HL-60 (cell line): ENCODE measurements around the gene SLC2A9.

ENCODE experiments used
- DNase-seq, 2 experiments: peaks; one replicate each; pipeline ENCODE4 v3.0.0-alpha.2; 2010 to 2020; ENCODE audit warnings: low read depth in 1 of 2, low spot score in 1 of 2
- H3K27ac ChIP-seq: fragments of 250-450 bp; sonication (Bioruptor Pico); replicated peaks from 2 replicates; pipeline ENCODE4 v1.5.1; 2020; ENCODE audit warnings: mild to moderate bottlenecking, moderate library complexity
- H3K27me3 ChIP-seq: fragments of 250-450 bp; sonication (Bioruptor Pico); 2 replicates; pipeline ENCODE4 v1.5.1; 2021; ENCODE audit warnings: mild to moderate bottlenecking, moderate library complexity; ENCODE audit not compliant: insufficient read depth, poor library complexity, severe bottlenecking
- H3K4me3 ChIP-seq: replicated peaks from 2 replicates; pipeline ENCODE4 v1.5.1; 2011; ENCODE audit warnings: mild to moderate bottlenecking, control low read depth, low read length; ENCODE audit not compliant: insufficient read depth
- GABPA ChIP-seq: IDR thresholded peaks from 2 replicates; pipeline ENCODE4 v1.6.1; 2012; ENCODE audit warnings: low read depth
- POLR2AphosphoS5 ChIP-seq: IDR thresholded peaks from 2 replicates; pipeline ENCODE4 v1.6.1; 2012; ENCODE audit warnings: low read depth
- REST ChIP-seq: IDR thresholded peaks from 2 replicates; pipeline ENCODE4 v1.6.1; 2012; ENCODE audit warnings: low read depth; ENCODE audit not compliant: insufficient replicate concordance
- SPI1 ChIP-seq: IDR thresholded peaks from 2 replicates; pipeline ENCODE4 v1.6.1; 2012; ENCODE audit warnings: low read depth, mild to moderate bottlenecking, borderline replicate concordance
- TF ChIP-seq, protein P1 (sequence below): IDR thresholded peaks from one replicate; pipeline ENCODE4 v1.5.1; 2011; ENCODE audit warnings: low read length, control low read depth, inconsistent platforms; ENCODE audit not compliant: insufficient read depth

The SLC2A9 gene

GRCh38 chr4:9947168-9948062 lies 73.9 kb downstream of the SLC2A9 start:
- Histone ChIP-seq H3K4me3 (no peak overlapping the region), H3K27me3 (no peaks in the 10 kb centered on the region), H3K27ac (no peak overlapping the region)
- no peak for DNase-seq
- TF ChIP-seq, protein P1, sequence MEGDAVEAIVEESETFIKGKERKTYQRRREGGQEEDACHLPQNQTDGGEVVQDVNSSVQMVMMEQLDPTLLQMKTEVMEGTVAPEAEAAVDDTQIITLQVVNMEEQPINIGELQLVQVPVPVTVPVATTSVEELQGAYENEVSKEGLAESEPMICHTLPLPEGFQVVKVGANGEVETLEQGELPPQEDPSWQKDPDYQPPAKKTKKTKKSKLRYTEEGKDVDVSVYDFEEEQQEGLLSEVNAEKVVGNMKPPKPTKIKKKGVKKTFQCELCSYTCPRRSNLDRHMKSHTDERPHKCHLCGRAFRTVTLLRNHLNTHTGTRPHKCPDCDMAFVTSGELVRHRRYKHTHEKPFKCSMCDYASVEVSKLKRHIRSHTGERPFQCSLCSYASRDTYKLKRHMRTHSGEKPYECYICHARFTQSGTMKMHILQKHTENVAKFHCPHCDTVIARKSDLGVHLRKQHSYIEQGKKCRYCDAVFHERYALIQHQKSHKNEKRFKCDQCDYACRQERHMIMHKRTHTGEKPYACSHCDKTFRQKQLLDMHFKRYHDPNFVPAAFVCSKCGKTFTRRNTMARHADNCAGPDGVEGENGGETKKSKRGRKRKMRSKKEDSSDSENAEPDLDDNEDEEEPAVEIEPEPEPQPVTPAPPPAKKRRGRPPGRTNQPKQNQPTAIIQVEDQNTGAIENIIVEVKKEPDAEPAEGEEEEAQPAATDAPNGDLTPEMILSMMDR, result no peak
- TF ChIP-seq GABPA, result no peak
- TF ChIP-seq POLR2AphosphoS5, result no peak
- TF ChIP-seq SPI1, result no peak
- TF ChIP-seq REST, result no peak

- no peak for DNase-seq
These were observed 75.1 kb downstream of the SLC2A9 start for GRCh38 chr4:9946170-9946569.

More at GRCh38 chr4:9946170-9946569, 75.1 kb downstream of the SLC2A9 start:
- H3K4me3 ChIP-seq, result no peak overlapping the region
- no peak overlapping the region for H3K27ac ChIP-seq
- TF ChIP-seq REST, result no peak
- no peak for TF ChIP-seq GABPA
- TF ChIP-seq, protein P1, result no peak
- TF ChIP-seq POLR2AphosphoS5, result no peak
- TF ChIP-seq SPI1, result no peak
- no peaks in the 10 kb centered on the region for H3K27me3 ChIP-seq
